ENCODE measurements around the gene INTS3.

- TF ChIP-seq, protein P1, sequence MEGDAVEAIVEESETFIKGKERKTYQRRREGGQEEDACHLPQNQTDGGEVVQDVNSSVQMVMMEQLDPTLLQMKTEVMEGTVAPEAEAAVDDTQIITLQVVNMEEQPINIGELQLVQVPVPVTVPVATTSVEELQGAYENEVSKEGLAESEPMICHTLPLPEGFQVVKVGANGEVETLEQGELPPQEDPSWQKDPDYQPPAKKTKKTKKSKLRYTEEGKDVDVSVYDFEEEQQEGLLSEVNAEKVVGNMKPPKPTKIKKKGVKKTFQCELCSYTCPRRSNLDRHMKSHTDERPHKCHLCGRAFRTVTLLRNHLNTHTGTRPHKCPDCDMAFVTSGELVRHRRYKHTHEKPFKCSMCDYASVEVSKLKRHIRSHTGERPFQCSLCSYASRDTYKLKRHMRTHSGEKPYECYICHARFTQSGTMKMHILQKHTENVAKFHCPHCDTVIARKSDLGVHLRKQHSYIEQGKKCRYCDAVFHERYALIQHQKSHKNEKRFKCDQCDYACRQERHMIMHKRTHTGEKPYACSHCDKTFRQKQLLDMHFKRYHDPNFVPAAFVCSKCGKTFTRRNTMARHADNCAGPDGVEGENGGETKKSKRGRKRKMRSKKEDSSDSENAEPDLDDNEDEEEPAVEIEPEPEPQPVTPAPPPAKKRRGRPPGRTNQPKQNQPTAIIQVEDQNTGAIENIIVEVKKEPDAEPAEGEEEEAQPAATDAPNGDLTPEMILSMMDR (IDR thresholded peaks at IDR 0.05; ENCODE audit: insufficient read depth, low read depth, low read length), result no peak
- TF ChIP-seq EZH2 (IDR thresholded peaks at IDR 0.05; ENCODE audit: insufficient read depth, low read length), result no peak
Measured at GRCh38 chr1:153705484-153705883, 22.4 kb upstream of the INTS3 start.
